ENCODE data around the gene CPNE4.

CPNE4 gene

DNA sequence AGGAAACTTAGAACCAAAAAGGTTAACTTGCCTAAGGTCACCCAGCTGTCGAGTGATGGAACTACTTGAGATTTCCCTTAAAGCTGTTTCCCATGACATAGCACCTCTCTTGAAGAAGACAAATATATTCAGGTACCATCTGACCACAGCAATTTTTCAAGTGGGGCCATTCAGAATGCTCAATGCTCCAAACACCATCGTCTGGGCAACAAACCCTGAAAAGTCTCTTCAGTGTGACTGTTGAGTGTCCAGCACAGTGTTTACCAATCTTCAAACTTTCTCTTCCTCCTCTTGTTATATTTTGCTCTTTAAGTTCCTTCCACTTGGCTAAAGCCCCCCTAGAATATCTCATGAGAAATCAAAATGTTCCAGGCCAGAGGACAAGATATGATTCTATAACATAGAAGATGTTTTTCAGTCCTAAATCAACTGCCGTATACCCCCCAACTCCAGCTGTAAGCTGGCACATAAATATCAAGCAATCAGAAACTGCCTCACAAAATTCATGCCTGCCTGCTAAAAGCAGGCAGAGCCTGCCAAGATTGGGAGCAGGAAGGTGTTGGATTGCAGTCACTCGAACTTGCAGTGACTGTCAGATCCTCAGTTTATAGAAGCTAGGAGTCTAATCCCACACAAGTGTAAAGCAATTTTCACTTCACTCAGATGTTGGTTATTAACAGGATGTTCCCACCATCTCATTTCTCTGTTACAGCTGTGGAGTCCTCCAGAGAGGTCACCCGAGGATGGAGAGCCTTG, 301.6 kb downstream of the CPNE4 start:
- Histone ChIP-seq H3K9me3 (ENCODE audit: control insufficient read depth, insufficient read depth, low read length) (no peaks in the 10 kb centered on the region), H3K27ac (ENCODE audit: low read length) (no peak overlapping the region), H3K27me3 (ENCODE audit: control insufficient read depth, insufficient read depth, low read length) (no peaks in the 10 kb centered on the region), H3K4me3 (ENCODE audit: low read length) (no peak overlapping the region), H3K4me1 (ENCODE audit: control insufficient read depth, insufficient read depth, low read length) (no peaks in the 10 kb centered on the region), H3K36me3 (ENCODE audit: control insufficient read depth, insufficient read depth, low read length) (no peaks in the 10 kb centered on the region)
- no peak for DNase-seq (ENCODE audit: low read depth, low spot score)
- no CpG with 5 or more reads among the region's 5 CpGs for WGBS (ENCODE audit: insufficient coverage, insufficient read length)

DNA sequence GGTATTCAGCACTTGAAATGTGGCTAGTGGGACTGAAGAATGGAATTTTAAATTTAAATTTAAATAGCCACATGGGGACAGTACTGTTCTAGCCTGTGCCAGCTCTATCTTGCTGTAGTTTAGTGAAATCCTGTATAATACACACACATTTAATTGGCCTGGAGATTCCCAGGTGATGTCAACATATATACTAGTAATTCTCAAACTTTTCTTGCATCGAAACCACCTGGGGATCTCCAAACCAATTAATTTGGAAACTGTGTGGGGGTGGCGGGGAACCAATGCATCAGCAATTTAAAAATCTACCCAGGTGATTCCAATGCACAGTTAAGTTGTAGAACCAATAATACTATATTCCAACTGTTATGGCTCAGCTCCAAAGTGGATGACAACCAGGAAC, 303.1 kb downstream of the CPNE4 start:
- H3K4me3 ChIP-seq (ENCODE audit: low read length): no peak overlapping the region
- no peaks in the 10 kb centered on the region for H3K9me3 ChIP-seq (ENCODE audit: control insufficient read depth, insufficient read depth, low read length)
- DNase-seq (ENCODE audit: low read depth, low spot score): no peak
- WGBS (ENCODE audit: insufficient coverage, insufficient read length): no CpG with 5 or more reads among the region's 2 CpGs
- no peaks in the 10 kb centered on the region for H3K27me3 ChIP-seq (ENCODE audit: control insufficient read depth, insufficient read depth, low read length)
- H3K36me3 ChIP-seq (ENCODE audit: control insufficient read depth, insufficient read depth, low read length): no peaks in the 10 kb centered on the region
- no peak overlapping the region for H3K27ac ChIP-seq (ENCODE audit: low read length)
- H3K4me1 ChIP-seq (ENCODE audit: control insufficient read depth, insufficient read depth, low read length): no peaks in the 10 kb centered on the region

GRCh38 chr3:131730581-131730980, 304.2 kb downstream of the CPNE4 start:
- H3K27me3 ChIP-seq (ENCODE audit: control insufficient read depth, insufficient read depth, low read length): no peaks in the 10 kb centered on the region
- no peaks in the 10 kb centered on the region for H3K9me3 ChIP-seq (ENCODE audit: control insufficient read depth, insufficient read depth, low read length)
- DNase-seq (ENCODE audit: low read depth, low spot score): no peak
- no CpG with 5 or more reads among the region's 1 CpG for WGBS (ENCODE audit: insufficient coverage, insufficient read length)
- no peaks in the 10 kb centered on the region for H3K36me3 ChIP-seq (ENCODE audit: control insufficient read depth, insufficient read depth, low read length)
- H3K4me1 ChIP-seq (ENCODE audit: control insufficient read depth, insufficient read depth, low read length): no peaks in the 10 kb centered on the region
- H3K4me3 ChIP-seq (ENCODE audit: low read length): no peak overlapping the region
- no peak overlapping the region for H3K27ac ChIP-seq (ENCODE audit: low read length)

DNA sequence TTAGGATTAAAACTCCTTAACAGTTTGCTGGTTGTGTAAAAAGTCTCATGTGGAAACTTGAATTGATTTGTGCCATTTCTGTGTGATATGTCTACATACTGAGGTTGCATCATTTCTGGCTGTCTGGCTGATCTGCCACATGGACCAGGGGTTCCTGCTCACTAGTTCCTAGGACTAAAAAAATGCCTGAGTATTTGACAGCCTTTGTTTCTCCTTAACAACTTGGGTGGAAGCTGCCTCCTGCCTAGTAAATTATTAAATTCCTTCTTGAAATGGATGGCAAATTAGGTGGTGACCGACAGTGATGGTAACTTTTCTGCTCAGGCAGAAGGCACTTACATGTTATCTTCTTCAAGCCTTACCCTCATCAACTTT, 305.2 kb downstream of the CPNE4 start:
- Histone ChIP-seq H3K27me3 (ENCODE audit: control insufficient read depth, insufficient read depth, low read length) (no peaks in the 10 kb centered on the region), H3K36me3 (ENCODE audit: control insufficient read depth, insufficient read depth, low read length) (no peaks in the 10 kb centered on the region), H3K9me3 (ENCODE audit: control insufficient read depth, insufficient read depth, low read length) (no peaks in the 10 kb centered on the region), H3K4me1 (ENCODE audit: control insufficient read depth, insufficient read depth, low read length) (no peaks in the 10 kb centered on the region), H3K27ac (ENCODE audit: low read length) (no peak overlapping the region), H3K4me3 (ENCODE audit: low read length) (no peak overlapping the region)
- DNase-seq (ENCODE audit: low read depth, low spot score): no peak
- no CpG with 5 or more reads among the region's 1 CpG for WGBS (ENCODE audit: insufficient coverage, insufficient read length)

GRCh38 chr3:131728898-131729642, 305.7 kb downstream of the CPNE4 start:
- WGBS (ENCODE audit: insufficient coverage, insufficient read length): no CpG with 5 or more reads among the region's 3 CpGs
- no peaks in the 10 kb centered on the region for H3K27me3 ChIP-seq (ENCODE audit: control insufficient read depth, insufficient read depth, low read length)
- no peaks in the 10 kb centered on the region for H3K36me3 ChIP-seq (ENCODE audit: control insufficient read depth, insufficient read depth, low read length)
- H3K4me3 ChIP-seq (ENCODE audit: low read length): no peak overlapping the region
- DNase-seq (ENCODE audit: low read depth, low spot score): no peak
- no peak overlapping the region for H3K27ac ChIP-seq (ENCODE audit: low read length)
- H3K4me1 ChIP-seq (ENCODE audit: control insufficient read depth, insufficient read depth, low read length): no peaks in the 10 kb centered on the region
- no peaks in the 10 kb centered on the region for H3K9me3 ChIP-seq (ENCODE audit: control insufficient read depth, insufficient read depth, low read length)

DNA sequence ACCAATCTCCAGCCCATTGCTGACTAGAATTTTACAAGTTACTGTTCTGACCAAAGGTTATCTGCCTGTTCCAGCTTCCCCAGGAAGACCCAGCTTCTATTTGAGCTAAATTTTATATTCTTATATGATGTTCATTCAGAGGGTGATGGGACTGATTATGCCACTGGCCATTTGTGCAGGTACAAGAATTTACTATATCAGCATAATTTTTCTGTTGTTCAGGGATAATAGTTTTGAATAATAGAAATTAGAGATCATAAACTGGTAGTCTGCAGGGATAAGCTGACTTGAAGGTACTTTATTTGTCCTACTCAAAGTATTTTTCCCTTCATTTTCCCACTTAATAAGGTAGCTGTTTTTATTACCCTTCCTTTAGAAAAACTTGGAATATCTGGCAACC, 309.4 kb downstream of the CPNE4 start:
- no peak overlapping the region for H3K27ac ChIP-seq (ENCODE audit: low read length)
- no peak overlapping the region for H3K4me3 ChIP-seq (ENCODE audit: low read length)
- H3K9me3 ChIP-seq (ENCODE audit: control insufficient read depth, insufficient read depth, low read length): no peaks in the 10 kb centered on the region
- H3K4me1 ChIP-seq (ENCODE audit: control insufficient read depth, insufficient read depth, low read length): no peaks in the 10 kb centered on the region
- H3K36me3 ChIP-seq (ENCODE audit: control insufficient read depth, insufficient read depth, low read length): no peaks in the 10 kb centered on the region
- no peak for DNase-seq (ENCODE audit: low read depth, low spot score)
- no peaks in the 10 kb centered on the region for H3K27me3 ChIP-seq (ENCODE audit: control insufficient read depth, insufficient read depth, low read length)

DNA sequence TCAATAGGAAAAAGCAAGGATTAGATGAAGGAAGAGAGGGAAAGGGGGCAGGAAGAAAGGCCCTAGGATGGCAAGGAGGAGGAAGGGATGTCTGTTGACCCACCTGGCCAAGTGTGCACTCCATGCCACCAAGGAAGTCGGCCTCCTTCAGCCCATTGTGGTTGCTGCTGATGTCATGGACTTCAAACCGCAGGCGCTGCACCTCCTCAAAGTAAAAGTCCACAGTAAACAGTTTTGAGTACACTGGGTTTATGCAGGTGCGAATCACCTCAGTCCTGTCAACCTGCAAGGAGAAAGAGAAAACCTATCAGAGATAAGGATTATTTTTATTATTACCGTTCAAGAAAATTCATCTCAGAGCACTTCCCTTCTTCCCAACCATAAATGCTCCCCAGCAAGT, 311.5 kb downstream of the CPNE4 start:
- Histone ChIP-seq H3K4me1 (ENCODE audit: control insufficient read depth, insufficient read depth, low read length) (no peaks in the 10 kb centered on the region), H3K4me3 (ENCODE audit: low read length) (no peak overlapping the region), H3K9me3 (ENCODE audit: control insufficient read depth, insufficient read depth, low read length) (no peaks in the 10 kb centered on the region), H3K36me3 (ENCODE audit: control insufficient read depth, insufficient read depth, low read length) (no peaks in the 10 kb centered on the region), H3K27me3 (ENCODE audit: control insufficient read depth, insufficient read depth, low read length) (no peaks in the 10 kb centered on the region), H3K27ac (ENCODE audit: low read length) (no peak overlapping the region)
- WGBS (ENCODE audit: insufficient coverage, insufficient read length): no CpG with 5 or more reads among the region's 5 CpGs
- no peak for DNase-seq (ENCODE audit: low read depth, low spot score)

DNA sequence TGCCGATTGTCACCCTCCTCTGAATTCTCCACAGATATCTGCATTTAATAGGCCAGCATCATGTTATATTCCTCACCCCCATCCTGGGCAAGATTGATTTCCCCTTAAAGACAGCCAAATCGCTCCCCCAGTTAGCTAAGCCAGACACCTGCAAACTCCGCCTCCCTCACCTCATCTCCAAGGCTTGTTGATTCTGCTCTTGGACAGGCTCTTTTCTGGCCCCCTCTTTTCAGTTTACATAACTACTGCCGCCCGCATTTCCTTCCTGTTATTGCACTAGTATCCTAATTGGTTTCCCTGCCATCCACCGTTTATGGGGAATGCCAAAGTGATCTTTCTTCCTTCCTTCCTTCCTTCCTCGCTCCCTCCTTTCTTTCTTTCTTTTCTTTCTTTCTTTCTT, 317.3 kb downstream of the CPNE4 start:
- H3K4me3 ChIP-seq (ENCODE audit: low read length): no peak overlapping the region
- no CpG with 5 or more reads among the region's 7 CpGs for WGBS (ENCODE audit: insufficient coverage, insufficient read length)
- no peaks in the 10 kb centered on the region for H3K36me3 ChIP-seq (ENCODE audit: control insufficient read depth, insufficient read depth, low read length)
- H3K27ac ChIP-seq (ENCODE audit: low read length): no peak overlapping the region
- H3K4me1 ChIP-seq (ENCODE audit: control insufficient read depth, insufficient read depth, low read length): no peaks in the 10 kb centered on the region
- H3K9me3 ChIP-seq (ENCODE audit: control insufficient read depth, insufficient read depth, low read length): no peaks in the 10 kb centered on the region
- no peak for DNase-seq (ENCODE audit: low read depth, low spot score)
- H3K27me3 ChIP-seq (ENCODE audit: control insufficient read depth, insufficient read depth, low read length): no peaks in the 10 kb centered on the region; the same call in 1 of the 2 replicates

DNA sequence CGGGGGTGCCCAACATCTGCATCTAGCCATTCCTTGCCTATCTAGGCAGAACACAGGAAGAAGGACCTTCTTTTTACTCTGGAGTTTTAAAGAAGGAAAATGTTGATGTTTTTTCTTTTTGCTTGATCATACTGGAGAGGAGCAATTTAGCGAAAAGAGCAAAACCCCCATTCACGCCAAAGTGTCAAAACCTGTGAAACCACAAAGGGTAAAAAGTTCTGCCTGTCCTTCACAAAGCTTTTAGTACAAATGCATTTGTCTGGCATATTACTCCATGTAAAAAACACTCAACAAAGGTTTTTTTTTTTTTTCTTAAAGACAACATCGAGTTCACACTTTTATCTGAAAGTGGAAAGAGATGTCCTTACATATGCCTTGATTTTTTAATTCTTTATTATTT, 317.9 kb downstream of the CPNE4 start:
- Histone ChIP-seq H3K27ac (ENCODE audit: low read length) (no peak overlapping the region), H3K36me3 (ENCODE audit: control insufficient read depth, insufficient read depth, low read length) (no peaks in the 10 kb centered on the region), H3K4me1 (ENCODE audit: control insufficient read depth, insufficient read depth, low read length) (no peaks in the 10 kb centered on the region), H3K27me3 (ENCODE audit: control insufficient read depth, insufficient read depth, low read length) (no peaks in the 10 kb centered on the region; the same call in 1 of the 2 replicates), H3K4me3 (ENCODE audit: low read length) (no peak overlapping the region), H3K9me3 (ENCODE audit: control insufficient read depth, insufficient read depth, low read length) (no peaks in the 10 kb centered on the region)
- no CpG with 5 or more reads among the region's 4 CpGs for WGBS (ENCODE audit: insufficient coverage, insufficient read length)
- no peak for DNase-seq (ENCODE audit: low read depth, low spot score)

- no CpG with 5 or more reads among the region's 1 CpG for WGBS (ENCODE audit: insufficient coverage, insufficient read length)
- DNase-seq (ENCODE audit: low read depth, low spot score): no peak
- Histone ChIP-seq H3K36me3 (ENCODE audit: control insufficient read depth, insufficient read depth, low read length) (no peaks in the 10 kb centered on the region), H3K9me3 (ENCODE audit: control insufficient read depth, insufficient read depth, low read length) (no peaks in the 10 kb centered on the region), H3K27me3 (ENCODE audit: control insufficient read depth, insufficient read depth, low read length) (no peaks in the 10 kb centered on the region; the same call in 1 of the 2 replicates), H3K4me3 (ENCODE audit: low read length) (no peak overlapping the region), H3K27ac (ENCODE audit: low read length) (no peak overlapping the region), H3K4me1 (ENCODE audit: control insufficient read depth, insufficient read depth, low read length) (no peaks in the 10 kb centered on the region; the same call in 1 of the 2 replicates)
Measured at GRCh38 chr3:131716007-131716406, 318.8 kb downstream of the CPNE4 start.
